Astrocyte of the hippocampus (primary cell): ENCODE measurements around the gene GLIPR2.
"Not testable (repeated sequence)": the region's sequence is repeated elsewhere in the genome, so short reads cannot be mapped to it uniquely, and the experiment has no call there.

Source experiments
- DNase-seq: peaks from one replicate; pipeline ENCODE4 v3.0.0; 2011; ENCODE audit warnings: low read depth, low spot score

Gene GLIPR2

DNA sequence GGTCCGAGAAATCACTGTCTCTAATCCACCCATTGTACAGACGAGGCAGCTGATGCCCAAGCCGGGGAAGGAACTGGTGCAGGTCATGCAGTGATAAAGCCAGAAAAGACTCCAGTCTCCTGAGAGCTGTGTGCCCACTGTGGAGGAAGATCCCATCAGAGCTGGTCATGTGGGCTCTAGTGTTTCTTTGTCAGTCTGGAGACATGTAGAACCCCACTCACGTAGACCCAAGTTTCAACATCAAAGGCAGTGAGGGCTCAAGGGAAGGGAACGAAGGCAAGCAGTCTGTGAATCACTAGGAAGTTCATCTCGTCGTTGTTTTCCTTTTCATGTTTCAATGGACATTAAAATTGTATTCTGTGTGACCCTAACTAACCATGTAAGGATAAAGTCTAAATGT is 14.6 kb upstream of the GLIPR2 start:
- no peak for DNase-seq

DNA sequence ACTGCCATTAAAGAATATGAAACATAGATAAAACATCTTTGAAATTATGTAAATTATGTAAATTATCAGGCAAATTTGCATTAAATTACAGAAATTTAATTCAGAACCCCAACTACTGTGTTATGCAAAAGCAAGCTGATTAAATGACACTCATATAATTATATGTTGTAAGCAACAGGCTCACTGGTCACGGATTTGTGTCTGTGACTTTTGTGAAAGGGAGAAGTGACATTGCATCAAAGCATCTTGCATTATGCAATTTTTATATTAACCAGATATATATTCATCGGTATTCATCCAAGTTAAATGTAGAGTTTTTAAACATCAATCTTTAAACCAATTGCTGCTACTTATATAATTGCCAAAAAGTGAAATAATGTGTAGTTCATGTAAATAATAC is 13.0 kb upstream of the GLIPR2 start:
- no peak for DNase-seq

DNA sequence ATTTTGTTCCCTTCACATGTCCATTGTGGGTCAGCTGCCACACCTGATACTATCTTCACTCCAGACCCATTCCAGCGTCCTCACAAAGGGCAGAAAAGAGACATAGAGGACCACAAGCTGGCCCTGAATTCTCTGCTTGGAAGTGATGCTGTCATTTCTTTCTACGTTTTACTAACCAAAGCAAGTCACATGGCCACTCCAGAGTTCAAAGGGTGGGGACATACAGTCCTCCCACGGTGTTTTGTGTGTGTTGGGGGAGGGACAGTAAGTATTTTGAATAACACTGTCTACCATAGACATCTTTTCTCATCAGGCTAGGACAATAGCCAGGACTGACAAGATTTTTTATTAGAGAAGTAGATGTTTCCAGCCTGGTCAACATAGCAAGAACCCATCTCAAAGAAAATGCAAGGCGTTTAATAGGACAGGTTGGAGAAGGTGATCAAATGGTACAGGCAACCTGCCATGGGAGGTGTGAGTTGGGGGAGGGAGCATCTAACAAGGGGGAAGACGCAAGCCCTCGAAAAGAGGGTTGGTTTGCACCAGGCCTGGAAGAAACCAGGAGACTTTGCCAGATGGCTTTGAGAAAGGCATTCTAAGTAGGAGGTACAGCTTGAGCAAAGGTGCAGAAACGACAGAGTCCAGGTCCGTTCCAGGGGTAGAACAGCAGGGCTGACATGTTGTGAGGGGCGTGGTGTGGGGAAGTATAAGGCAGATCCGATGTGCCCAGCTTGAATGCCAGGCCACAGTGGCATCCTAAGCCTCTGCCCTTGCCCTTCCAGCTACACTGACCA is 11.3 kb upstream of the GLIPR2 start:
- DNase-seq = no peak

DNA sequence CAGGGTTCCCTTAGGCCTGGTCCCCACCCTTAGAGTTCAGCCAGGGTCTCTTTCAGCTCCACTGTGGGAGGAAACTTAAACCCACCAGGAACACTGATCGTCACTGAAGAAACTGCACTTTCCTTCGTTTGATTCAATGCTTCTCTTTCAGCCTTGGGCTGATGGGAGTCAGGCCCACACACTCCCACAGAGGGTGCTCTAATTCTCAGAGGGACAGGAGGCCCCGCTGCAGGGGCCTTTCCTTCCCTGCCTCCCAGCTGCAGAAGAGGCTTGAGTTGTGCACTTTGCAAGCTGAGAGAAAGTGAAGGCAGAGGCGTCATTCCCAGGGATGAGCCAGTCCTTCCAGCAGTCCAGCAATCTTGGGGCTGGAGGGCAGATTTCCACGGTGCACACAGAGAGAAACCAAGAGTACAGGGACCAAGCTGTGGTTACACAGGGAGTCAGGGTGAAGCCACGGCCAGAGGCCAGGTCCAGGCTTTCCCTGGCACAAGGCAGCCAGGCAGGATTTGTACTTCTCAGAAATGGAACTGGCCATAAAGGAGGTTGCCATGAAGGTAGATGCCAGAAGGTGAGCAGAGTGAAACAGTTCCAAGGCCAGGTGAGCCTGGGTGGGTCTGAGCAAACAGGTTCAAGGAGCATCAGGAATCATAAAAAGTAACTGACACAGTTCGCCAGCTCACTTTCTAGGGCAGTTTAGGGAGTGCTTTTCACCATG is 10.4 kb upstream of the GLIPR2 start:
- no peak for DNase-seq

DNA sequence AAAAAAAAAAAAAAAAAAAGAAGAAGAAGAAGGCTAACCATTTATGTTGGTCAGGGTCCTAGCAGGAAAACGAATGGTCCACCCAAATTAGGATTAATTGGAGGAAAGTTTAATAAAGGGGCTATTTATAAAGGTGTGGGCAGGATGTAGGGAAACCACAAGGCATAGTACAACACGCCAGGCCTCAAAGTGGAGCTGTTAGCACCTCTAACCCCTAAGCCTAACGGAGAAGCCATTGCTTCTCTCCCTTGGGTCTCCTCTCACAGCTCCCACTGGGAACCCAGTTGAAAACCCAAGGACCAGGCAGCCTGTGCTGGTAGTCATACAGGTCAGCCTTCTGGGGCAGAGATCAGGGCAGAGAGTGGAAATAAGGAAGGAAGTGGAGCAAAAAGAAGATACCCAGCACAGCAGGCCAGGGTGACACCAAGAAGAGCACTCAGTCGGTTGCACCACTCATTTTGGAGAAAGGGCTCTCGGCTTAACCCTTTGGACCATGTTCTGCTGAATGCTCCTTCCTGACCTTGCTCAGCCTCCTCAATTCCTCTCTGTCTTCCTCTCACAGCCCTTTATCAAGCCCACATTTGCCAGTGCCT is 8.8 kb upstream of the GLIPR2 start:
- DNase-seq = no peak

DNA sequence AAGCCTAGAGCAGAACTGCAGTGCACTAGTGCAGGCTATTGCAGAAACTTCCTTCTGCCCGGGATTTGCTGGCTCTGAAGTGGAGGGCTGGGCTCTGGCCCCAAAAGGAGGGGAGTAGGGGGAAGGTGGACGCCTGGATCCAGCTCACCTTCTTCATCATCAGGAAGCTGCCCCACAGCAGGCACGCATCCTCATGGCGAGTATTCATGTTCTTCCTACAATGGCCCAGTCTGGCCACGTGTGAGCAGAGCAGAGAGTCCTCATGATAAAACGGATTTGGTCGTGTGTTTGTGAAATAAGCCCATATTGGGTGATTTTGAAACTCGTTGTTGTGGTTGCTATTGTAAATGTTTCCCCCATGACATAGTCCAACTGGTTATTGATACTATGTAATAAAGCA is 8.2 kb upstream of the GLIPR2 start:
- no peak for DNase-seq

DNA sequence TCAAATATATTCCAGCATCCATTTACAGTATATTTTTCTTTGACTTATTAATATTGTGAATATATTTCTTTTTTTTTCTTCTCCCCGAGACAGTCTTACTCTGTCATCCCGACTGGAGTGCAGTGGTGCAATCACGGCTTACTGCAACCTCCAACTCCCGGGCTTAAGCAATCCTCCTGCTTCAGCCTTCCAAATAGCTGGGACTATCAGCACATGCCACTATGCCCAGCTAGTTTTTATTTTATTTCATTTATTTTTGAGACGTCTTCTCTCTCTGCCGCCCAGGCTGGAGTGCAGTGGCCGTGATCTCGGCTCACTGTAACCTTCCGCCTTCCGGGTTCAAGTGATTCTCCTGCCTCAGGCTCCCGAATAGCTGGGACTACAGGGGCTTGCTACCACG is 7.4 kb upstream of the GLIPR2 start:
- no peak for DNase-seq

DNA sequence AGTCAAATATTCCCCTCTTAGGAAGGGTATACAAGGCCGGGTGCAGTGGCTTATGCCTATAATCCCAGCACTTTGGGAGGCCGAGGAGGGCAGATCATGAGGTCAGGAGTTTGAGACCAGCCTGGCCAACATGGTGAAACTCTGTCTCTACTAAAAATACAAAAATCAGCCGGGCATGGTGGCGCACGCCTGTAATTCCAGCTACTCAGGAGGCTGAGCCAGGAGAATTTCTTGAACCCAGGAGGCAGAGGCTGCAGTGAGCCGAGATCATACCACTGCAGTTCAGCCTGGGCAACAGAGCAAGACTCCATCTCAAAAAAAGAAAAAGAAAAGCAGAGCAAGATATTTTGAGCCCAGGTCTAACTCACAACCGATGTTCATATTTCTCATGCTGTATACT is 4.9 kb upstream of the GLIPR2 start:
- not testable (repeated sequence) for DNase-seq

DNA sequence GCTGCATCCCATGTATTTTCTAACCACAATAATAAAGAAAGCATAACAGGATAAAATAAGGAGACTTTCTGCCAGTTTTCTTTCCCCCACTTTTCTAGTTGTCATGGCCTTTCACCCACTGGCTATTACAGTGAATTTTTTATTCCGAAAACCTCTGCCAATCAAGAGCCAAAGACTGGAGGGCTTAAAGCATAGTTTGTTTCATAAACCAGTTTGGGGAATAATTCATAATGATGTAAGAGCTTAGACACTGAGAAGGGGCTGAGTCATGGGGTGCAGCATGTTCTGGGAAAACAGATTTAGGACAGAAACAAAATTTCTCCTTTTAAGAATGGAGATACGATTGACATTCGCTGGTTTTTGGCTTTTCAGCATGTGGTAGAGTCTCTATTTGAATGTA is 4.4 kb upstream of the GLIPR2 start:
- no peak for DNase-seq

DNA sequence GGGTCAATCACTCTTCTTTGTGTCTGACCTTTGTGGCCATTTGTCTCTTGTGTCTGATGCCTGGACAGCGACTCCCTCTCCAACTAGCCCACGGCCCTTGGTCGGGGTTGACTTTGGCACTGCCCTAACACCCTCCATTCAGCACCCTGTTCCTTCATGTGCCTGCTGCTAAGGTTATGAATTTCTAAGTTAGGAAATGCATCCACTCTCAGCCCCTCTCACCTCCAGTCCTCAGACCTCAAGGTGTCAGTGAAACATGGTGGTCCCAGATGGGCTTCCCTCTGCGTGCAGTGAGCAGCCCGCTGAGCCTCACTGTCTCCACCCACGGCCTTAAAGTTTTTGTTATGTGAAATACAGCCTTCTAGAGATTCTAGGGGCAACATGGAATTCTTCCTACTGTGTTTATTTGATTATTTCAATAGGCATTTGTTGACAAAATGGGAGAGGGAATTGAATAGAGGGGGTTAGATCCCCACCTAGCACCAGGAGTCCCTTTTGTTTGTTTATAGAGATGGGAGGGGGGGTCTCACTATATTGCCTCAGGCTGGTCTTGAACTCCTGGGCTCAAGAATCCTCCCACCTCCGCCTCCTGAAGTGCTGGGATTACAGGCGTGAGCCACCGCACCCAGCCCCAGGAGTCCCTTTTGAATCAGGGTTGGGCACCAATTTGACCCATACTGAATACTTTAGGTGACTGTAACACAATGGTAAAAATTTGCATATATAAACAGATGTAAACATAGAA is 1.6 kb upstream of the GLIPR2 start:
- DNase-seq = no peak

DNA sequence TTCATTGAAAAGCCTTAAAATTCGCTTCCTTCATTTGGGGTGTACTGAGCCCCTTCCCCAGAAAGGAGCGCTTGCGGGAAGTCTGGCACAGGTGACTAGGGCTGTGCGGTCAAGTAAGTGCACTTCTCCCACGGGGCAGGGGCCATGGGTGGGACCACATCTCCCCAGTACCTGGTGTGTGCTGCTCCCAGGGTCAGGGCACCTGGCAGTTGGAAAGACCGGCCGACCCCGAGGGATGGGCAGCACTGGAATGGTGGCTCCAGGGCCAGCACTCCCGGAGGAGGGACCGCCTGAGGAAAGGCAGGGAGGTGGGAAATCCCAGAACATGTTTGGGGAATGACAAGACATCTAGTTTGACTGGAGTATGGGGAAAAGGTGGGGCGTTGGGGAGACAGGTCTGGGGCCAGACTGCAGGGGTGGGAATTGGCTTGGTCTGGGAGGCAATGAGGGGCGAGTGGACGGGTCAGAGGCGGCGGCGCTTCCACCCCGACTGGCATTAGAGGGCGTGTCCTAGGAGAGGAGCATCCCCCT is 727 bp upstream of the GLIPR2 start:
- no peak for DNase-seq

DNA sequence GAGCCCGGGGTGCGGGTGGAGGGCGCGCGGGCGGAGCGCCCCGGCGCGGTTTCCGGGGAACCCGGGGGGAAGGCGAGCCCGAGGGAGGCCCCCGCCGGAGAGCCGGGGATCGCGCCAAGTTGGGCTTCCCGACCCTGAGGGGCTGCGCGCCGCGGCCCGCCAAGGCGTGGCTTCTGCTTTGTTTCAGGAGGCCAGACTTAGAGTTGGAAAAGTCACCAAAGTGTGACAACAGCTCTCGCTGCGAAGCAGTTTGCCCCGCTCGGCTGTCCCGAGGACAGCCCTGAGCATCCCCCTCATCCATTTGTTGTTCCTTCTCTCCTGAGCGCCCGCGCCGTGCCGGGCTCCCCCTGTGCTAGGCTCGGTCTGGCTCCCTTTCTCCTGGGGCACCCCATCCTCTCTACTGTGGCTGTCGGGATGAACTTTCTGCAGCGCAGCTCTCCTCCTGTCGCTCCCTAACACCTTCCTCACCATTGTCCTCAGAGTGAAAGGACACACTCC is 410 bp downstream of the GLIPR2 start:
- DNase-seq = peak; percentile 58

DNA sequence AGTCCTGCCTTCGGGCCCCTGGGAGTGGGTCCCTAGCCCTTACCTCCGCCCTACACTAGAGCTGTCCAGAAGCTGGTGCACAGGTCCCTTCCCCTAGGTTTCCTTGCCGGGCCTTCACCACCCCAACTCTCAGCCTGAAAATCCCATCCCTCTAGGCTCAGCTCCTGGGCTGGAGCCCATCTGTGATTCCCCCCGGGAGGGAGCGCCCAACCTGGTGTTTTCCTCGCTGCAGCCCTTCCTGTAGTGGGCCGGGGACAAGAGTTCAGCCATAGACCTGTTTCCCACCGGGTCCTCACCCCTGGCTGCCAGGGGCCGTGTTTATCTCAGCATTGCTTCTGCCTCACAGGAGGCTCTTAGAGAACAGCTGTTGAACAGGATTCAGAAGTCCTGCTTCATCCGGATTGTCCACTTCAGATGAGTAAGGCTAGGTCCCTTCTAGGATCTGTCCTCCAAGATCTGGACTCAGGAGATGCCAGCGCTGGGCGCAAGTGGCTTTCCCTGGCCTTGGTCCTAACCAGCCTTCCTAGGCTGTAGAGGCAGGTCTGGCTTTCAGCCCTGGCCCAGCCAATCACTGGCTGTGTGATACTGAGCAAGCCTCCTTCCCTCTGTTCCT is 965 bp downstream of the GLIPR2 start:
- peak; percentile 56 for DNase-seq

DNA sequence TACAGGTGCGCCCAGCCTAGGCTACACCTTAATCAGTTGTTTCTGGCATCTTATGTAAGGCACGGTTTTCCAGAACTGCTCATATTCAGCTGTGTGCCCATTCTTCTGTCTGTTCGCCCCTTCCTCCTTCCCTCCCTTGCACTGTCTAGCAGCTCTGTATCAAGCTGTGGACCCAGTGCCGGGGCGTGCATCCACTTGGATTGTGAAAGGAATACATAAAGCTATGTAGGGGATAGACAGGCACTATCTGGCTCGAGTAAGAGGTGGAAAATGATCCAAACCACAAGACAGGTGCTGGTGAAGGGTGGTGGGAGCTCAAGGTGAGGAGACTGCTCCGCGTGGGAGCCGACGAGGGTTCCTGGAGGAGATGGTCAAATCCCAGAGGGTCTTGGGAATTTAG is 2.0 kb downstream of the GLIPR2 start:
- DNase-seq = no peak

DNA sequence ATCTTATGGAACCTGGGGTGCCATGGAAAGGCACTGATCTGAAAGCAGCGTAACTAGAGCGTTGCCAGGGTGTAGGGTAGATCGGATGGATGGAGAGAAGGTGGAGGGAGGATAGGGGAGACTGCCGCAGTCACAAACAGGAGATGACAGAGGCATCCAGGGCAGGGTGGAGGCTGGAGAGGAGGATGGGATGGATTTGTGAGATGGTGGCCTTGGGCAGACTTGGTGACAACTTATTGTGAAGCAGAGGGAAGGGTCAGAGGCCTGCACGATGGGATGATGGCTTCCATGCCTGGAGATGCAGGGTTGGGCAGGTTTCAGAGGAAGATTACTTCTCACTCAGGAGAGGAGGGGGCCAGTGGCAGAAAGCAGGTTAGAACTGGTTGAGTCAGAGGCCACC is 2.4 kb downstream of the GLIPR2 start:
- no peak for DNase-seq

DNA sequence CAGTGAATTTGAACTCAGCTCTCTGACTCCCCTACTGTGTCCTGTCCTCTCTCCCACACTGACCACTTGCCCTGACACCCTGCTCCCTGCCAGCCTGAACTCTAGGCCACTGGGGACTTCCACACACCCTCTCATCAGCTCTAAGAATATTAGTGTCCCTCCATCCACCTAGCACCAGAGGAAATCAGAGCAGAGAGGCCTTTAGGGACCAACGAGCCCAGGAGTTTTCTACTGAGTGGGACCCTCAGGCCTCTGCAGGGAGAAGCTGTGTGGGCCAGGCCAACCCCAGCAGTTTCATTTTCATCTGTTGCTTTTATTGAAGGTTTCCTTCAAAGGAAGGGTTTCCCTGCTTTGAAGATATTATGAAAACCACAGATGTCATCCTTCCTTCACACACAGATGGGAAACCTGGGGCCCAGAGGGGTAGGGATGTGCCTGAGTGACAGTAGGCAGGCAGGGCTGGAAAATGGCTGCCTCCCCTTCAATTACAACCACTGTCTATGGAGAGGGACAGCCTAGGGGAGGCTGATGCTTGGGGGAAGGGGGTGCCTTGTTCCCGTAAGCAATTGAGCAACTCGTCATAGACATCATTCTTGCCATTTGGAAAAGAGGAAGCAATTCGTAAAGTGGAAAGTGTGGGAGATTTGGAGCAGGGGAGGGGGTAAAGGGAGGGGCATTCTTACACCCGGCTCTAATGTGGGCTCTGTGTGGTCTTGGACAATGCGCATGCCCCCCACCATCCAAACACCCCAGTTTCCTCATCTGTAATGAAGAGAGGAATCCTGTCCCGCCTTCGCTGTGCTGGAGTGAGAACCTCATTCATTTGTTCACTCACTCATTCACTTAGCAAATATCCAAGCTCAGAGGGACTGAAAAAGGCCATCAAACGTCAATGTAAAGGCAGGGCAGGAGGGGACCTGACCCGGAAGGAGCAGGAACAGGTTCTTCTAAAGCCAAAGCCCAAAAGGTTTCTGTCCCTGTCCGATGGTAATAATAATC is 3.9 kb downstream of the GLIPR2 start:
- DNase-seq = no peak

DNA sequence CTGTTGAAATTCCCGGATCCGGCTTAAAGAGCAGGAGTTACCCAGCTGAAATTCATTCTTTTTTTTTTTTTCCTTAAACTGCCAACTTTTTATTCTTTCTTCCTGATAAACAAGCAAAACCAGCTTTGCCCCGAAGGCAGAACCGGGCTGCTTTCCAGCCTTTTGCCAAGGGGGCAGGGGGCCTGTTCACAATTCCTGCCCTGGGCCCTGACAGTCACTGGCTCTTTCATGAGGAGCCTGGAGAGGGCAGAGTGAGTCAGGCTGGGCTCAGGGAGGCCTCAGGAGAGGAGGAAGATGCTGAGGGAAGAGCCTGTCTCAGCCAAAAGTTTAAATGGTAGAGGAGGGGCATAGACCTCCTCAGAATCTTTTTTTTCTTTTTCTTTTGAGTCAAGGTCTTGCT is 4.8 kb downstream of the GLIPR2 start:
- peak; percentile 63 for DNase-seq

DNA sequence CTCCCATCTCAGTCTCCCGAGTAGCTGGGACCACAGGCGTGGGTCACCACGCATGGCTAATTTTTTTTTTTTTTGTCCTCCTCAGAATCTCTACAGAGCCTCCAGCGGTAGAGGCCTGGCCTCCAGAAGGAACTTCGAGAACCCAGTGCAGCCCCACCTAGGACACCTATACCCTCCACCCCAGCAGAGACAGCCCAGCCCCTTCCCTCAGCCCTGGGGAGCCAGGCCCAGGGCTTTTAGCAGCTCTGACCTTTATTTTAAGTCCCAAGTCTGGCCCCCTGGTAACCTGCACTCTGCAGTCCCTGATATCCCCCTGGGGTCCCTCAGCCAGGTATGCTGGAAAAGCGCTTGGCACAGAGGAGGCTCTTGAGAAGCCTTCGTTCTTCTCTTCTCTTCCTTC is 5.2 kb downstream of the GLIPR2 start:
- no peak for DNase-seq

DNA sequence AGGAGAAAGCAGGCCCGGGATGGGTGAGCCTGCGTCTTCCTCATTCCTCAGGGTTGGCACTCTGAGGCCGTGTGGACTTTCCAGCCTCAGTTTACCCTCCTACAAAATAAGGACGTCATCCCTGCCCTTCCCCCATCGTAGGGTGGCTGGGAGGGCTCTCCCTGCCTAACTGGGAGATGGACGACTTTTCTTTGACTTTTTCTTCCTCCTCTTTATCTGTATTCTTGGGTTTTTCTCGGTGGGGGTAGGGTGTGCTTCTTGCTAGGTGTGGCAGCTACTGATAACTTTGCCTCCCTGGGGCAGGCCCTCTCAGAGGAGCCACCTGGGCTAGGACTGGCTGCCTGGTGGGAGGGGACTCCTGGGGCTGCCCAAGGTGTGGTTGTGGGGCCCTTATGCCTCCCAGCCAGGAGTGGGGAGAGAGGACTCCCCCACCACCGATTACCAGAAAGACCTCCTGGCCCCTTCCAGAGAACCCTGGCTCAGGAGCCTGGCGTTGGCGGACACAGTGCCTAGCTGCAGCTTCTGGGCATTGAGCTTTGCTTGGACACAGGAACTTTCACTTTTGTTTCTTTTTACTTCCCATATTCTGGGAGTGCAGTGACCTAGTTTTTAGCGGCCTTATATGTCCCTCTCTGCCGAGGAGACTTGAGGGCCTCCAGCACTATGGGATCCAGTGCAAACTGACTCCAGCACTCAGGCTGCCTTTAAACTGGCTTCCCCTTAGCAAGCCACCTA is 6.1 kb downstream of the GLIPR2 start:
- no peak for DNase-seq
